Measurements from ENCODE around the gene USP21.

DNA sequence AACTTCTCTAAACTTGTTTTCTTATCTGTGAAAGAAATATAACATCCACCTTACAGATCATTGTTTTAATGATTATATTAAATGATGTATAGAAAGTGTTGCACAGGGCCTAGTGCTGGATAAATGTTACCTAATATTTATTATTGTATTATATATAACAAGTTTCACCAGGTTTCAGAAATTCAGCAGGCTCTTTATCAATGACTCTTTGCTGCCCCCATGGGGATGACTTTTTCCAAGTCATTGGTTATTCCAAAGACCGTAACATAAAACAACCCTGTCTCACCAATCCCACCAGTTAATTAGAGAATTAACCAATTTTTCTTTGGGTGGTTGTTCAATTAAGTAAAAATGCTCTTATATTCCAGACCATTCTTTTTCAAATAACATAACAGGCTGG is 19.5 kb upstream of the USP21 start:
- TF ChIP-seq KLF16 (IDR thresholded peaks at IDR 0.05): no peak
- no peak for TF ChIP-seq KDM1A (IDR thresholded peaks at IDR 0.05)
